ENCODE data around the gene FBN1.

The FBN1 gene

DNA sequence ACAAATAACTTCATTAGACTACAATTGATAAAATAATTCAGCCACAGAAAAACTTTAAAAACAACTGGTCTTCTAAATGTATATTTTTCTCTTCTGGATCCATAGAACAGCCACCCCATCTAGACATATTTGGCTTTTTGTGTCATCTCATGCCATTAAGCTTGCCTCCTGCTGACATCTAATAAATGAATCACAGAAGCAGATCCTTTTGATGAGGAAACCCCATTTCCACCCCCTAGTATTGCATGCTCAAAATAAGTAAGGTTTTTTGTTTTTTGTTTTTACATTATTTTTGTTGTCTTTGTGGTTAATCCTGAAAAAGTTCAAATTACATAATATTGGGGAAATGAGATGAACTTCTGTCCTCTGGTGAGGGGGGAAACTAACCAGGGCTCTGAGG is 219.5 kb downstream of the FBN1 start:
- no peak overlapping the region for H3K27ac ChIP-seq
- POLR2A ChIA-PET (ENCODE audit: low non-redundant PET) = no interaction called here
- CTCF ChIA-PET = interaction anchor here (0.6 to 0.7 kb wide), 2 partner anchors 26 to 220 kb away, joined by 3 read pairs; partner anchors contain the start of gene FBN1
- DNase-seq (ENCODE audit: low spot score) = no peak
- TF ChIP-seq, protein P1, sequence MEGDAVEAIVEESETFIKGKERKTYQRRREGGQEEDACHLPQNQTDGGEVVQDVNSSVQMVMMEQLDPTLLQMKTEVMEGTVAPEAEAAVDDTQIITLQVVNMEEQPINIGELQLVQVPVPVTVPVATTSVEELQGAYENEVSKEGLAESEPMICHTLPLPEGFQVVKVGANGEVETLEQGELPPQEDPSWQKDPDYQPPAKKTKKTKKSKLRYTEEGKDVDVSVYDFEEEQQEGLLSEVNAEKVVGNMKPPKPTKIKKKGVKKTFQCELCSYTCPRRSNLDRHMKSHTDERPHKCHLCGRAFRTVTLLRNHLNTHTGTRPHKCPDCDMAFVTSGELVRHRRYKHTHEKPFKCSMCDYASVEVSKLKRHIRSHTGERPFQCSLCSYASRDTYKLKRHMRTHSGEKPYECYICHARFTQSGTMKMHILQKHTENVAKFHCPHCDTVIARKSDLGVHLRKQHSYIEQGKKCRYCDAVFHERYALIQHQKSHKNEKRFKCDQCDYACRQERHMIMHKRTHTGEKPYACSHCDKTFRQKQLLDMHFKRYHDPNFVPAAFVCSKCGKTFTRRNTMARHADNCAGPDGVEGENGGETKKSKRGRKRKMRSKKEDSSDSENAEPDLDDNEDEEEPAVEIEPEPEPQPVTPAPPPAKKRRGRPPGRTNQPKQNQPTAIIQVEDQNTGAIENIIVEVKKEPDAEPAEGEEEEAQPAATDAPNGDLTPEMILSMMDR (conservative IDR thresholded peaks at IDR 0.05; ENCODE audit: low read depth) = no peak

DNA sequence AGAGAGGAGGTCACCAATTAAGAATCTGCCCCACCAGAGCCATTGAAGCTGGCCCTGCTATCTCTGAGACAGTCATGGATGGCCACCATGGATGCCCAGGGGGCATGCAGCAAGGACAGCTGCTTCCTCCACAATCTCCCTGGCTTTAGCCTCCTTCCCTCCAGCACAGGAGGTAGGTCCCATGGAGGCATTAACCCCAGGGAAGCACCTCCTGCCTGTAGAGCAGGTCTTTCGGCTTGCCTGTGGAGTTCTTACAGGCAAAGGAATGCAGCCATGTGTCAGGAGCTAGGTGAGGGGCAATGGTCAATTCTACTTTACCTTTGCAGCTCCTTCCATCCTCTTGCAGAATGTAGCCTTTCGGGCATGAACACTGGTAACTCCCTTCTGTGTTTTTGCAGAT is 220.5 kb downstream of the FBN1 start:
- TF ChIP-seq, protein P1 (conservative IDR thresholded peaks at IDR 0.05; ENCODE audit: low read depth) = no peak
- CTCF ChIA-PET = no interaction called here
- POLR2A ChIA-PET (ENCODE audit: low non-redundant PET) = no interaction called here
- DNase-seq (ENCODE audit: low spot score) = no peak
- H3K27ac ChIP-seq = no peak overlapping the region

DNA sequence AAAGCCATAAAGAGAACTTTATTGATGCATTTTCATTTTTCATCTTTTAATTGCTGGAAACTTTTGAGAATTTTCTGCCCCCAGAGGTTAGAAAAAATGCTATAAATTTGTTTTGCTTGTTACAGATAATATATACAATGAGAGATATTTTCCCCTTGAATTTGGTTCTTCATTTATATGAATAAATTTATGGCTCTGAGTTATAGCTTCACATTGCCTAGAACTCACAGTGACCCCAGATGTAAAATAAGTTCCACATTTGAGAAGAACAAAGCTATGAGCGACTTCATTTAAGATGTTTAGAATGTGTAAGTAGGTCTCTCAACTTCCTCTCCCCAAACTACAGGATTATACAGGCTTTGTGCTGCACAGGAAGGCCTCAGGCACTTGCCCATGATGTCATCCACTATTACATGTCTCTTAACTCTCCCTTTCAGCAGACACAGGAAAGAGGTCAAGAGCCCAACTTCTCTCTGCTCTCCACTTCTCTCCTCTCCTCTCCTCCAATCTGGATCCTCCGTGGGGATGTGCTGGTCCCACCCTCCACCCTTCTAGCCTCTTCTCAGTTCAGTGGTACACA is 221.5 kb downstream of the FBN1 start:
- POLR2A ChIA-PET (ENCODE audit: low non-redundant PET) = no interaction called here
- TF ChIP-seq, protein P1 (conservative IDR thresholded peaks at IDR 0.05; ENCODE audit: low read depth) = no peak
- DNase-seq (ENCODE audit: low spot score) = peak; percentile 37
- H3K27ac ChIP-seq = no peak overlapping the region
- CTCF ChIA-PET = interaction anchor here (0.8 kb wide), 1 partner anchor 84 kb away, joined by 7 read pairs; no protein-coding TSS in a partner anchor

DNA sequence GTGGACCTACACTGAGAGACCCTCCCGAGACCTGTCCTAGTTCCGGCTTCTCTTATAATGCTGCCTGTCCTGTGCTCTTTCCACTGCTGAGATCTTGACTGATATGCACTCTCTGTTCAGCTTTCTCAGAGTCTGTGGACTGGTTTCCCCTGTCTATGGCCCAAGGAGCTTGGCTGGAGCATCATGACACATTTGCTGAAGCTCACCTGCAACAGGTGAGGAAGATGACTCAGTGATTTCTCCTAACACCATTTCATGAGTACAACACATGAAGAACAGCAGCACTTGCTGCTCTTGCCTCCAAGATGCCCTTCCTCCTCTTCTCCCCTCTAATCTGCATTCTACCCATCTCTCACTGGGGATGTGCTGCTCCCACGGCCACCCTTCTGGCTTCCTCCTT is 222.2 kb downstream of the FBN1 start:
- POLR2A ChIA-PET (ENCODE audit: low non-redundant PET) = no interaction called here
- no peak overlapping the region for H3K27ac ChIP-seq
- CTCF ChIA-PET = no interaction called here
- TF ChIP-seq, protein P1 (conservative IDR thresholded peaks at IDR 0.05; ENCODE audit: low read depth) = no peak
- peak; percentile 8 for DNase-seq (ENCODE audit: low spot score)

DNA sequence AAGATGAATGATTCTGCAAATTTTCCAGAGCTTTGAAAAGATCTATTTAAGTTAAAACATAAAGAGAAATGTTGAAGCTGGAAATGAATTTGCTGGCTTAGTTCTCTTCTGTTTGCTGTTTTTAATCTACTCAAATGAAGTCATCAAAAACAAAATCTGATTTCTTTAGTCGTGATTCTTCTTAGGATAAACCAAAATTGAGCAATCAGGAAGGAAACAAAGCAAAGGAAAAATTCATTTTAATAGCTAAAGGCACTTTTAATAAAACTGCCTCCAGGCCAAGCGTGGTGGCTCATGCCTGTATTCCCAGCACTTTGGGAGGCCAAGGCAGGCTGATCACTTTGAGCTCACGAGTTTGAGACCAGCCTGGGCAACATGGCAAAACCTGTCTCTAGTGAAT is 223.1 kb downstream of the FBN1 start:
- CTCF ChIA-PET = interaction anchor here (0.7 kb wide), 1 partner anchor 918 kb away, joined by 3 read pairs; no protein-coding TSS in a partner anchor
- TF ChIP-seq, protein P1 (conservative IDR thresholded peaks at IDR 0.05; ENCODE audit: low read depth) = no peak
- POLR2A ChIA-PET (ENCODE audit: low non-redundant PET) = no interaction called here
- H3K27ac ChIP-seq = no peak overlapping the region
- DNase-seq (ENCODE audit: low spot score) = no peak

DNA sequence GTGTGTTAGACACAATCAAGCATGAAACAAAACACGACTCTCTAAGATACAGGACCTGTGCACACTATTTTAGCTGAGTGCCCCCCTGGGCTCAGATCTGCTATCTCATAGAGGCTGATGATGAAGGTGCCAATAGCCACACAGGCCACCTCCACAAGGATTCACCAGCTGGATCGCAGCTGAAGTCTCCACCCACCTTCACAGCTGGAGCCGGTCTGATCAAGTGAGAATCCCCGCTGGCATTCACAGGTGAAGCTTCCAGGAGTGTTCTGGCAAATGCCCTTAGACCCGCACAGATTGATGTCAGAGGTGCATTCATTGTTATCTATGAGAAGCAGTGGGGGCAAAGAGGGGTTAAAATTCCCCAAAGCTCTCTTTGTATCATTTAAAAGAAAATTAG is 224.1 kb downstream of the FBN1 start:
- H3K27ac ChIP-seq = no peak overlapping the region
- CTCF ChIA-PET = interaction anchor here (1.0 to 1.1 kb wide), 2 partner anchors 211 to 301 kb away, joined by 3 read pairs; no protein-coding TSS in a partner anchor
- no peak for DNase-seq (ENCODE audit: low spot score)

More for the DNA sequence above, 224.1 kb downstream of the FBN1 start:
- TF ChIP-seq, protein P1 (conservative IDR thresholded peaks at IDR 0.05; ENCODE audit: low read depth) = no peak
- POLR2A ChIA-PET (ENCODE audit: low non-redundant PET) = no interaction called here
